ENCODE measurements around the gene ENTR1.

DNA sequence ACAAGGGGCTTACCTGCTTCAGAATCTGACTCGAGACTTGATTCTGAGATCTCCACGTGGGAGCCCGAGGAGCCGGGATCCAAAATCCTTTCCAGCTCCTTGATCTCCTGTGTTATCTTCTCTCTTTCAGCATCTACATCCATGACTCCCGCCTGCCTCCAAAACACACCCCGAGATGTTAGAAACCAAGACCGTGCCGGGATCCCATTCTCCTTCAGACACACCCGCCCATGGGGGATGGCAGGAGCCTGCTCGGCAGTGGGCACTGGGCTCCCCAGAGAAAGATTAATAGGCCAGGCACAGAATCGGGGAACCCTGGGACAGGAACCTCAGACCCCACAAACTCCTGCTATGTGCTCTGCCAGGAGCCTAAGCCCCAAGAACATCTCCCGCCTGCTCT, 12.1 kb downstream of the ENTR1 start:
- no peak for TF ChIP-seq TEAD2 (CRISPR knock-in tag; IDR thresholded peaks at IDR 0.05)
- no peak for TF ChIP-seq ETV5 (CRISPR knock-in tag; IDR thresholded peaks at IDR 0.05; ENCODE audit: borderline replicate concordance)
- TF ChIP-seq, protein P1, sequence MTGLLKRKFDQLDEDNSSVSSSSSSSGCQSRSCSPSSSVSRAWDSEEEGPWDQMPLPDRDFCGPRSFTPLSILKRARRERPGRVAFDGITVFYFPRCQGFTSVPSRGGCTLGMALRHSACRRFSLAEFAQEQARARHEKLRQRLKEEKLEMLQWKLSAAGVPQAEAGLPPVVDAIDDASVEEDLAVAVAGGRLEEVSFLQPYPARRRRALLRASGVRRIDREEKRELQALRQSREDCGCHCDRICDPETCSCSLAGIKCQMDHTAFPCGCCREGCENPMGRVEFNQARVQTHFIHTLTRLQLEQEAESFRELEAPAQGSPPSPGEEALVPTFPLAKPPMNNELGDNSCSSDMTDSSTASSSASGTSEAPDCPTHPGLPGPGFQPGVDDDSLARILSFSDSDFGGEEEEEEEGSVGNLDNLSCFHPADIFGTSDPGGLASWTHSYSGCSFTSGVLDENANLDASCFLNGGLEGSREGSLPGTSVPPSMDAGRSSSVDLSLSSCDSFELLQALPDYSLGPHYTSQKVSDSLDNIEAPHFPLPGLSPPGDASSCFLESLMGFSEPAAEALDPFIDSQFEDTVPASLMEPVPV (CRISPR knock-in tag; IDR thresholded peaks at IDR 0.05), result no peak

All from HepG2 (cell line).